ENCODE data around the gene BSN. TPM values are rescaled to one million over a fixed set of nuclear protein-coding genes. Genes with fewer than 3 reads are reported as not detected.

Gene BSN
- total and polyA plus RNA-seq, 8 donors = 0.26 to 1.1 (median 0.84) TPM

- intact Hi-C loops (cut with DNase I) = no loop called here
- Histone ChIP-seq H3K4me3 (no peak overlapping the region), H3K27me3 (no peaks in the 10 kb centered on the region), H3K4me1 (no peaks in the 10 kb centered on the region), H3K36me3 (no peaks in the 10 kb centered on the region), H3K9me3 (no peaks in the 10 kb centered on the region), H3K27ac (no peak overlapping the region)
- ATAC-seq (no peak), DNase-seq (no peak)
- TF ChIP-seq, protein P1, sequence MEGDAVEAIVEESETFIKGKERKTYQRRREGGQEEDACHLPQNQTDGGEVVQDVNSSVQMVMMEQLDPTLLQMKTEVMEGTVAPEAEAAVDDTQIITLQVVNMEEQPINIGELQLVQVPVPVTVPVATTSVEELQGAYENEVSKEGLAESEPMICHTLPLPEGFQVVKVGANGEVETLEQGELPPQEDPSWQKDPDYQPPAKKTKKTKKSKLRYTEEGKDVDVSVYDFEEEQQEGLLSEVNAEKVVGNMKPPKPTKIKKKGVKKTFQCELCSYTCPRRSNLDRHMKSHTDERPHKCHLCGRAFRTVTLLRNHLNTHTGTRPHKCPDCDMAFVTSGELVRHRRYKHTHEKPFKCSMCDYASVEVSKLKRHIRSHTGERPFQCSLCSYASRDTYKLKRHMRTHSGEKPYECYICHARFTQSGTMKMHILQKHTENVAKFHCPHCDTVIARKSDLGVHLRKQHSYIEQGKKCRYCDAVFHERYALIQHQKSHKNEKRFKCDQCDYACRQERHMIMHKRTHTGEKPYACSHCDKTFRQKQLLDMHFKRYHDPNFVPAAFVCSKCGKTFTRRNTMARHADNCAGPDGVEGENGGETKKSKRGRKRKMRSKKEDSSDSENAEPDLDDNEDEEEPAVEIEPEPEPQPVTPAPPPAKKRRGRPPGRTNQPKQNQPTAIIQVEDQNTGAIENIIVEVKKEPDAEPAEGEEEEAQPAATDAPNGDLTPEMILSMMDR (IDR thresholded peaks at IDR 0.05) = no peak
Observed at GRCh38 chr3:49630784-49631183, 76.5 kb downstream of the BSN start.

- TF ChIP-seq, protein P1 (IDR thresholded peaks at IDR 0.05) = no peak
- DNase-seq (no peak), ATAC-seq (no peak)
- Histone ChIP-seq H3K27ac (no peak overlapping the region), H3K27me3 (no peaks in the 10 kb centered on the region), H3K4me1 (no peaks in the 10 kb centered on the region), H3K4me3 (no peak overlapping the region), H3K36me3 (no peaks in the 10 kb centered on the region), H3K9me3 (no peaks in the 10 kb centered on the region)
- intact Hi-C loops (cut with DNase I) = no loop called here
Observed at GRCh38 chr3:49634736-49635135, 80.5 kb downstream of the BSN start.

- H3K9me3 ChIP-seq = no peaks in the 10 kb centered on the region
- no peaks in the 10 kb centered on the region for H3K4me1 ChIP-seq
- no peak for DNase-seq
- no peak for ATAC-seq
- H3K27ac ChIP-seq = no peak overlapping the region
- H3K4me3 ChIP-seq = no peak overlapping the region
- H3K27me3 ChIP-seq = no peaks in the 10 kb centered on the region
- no peaks in the 10 kb centered on the region for H3K36me3 ChIP-seq
- TF ChIP-seq, protein P1 (IDR thresholded peaks at IDR 0.05) = no peak
- intact Hi-C loops (cut with DNase I) = no loop called here
Observed at GRCh38 chr3:49636883-49637609, 82.8 kb downstream of the BSN start.

DNA sequence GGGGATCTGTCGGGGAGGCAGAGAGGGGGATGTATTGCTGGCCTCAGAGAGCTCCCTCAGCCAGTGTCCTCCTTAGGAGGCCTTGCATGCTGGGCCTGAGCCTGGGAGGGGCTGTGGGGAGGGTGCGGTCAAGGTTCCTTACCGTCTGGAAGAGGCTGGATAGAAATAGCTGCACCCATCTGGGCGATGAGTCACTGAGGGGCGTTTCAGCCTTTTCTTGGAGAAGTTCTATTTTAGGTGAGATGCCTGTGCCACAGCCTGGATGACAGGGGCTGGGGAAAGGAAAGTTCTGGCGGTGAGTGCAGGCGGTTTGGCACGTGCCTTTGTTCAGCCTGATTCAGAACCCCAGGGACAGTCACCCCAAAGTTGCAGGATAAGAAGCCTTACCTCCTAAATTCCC, 84.2 kb downstream of the BSN start:
- Histone ChIP-seq H3K27me3 (no peaks in the 10 kb centered on the region), H3K4me1 (no peaks in the 10 kb centered on the region), H3K9me3 (no peaks in the 10 kb centered on the region), H3K4me3 (no peak overlapping the region), H3K27ac (no peak overlapping the region), H3K36me3 (no peaks in the 10 kb centered on the region)
- intact Hi-C loops (cut with DNase I) = no loop called here
- ATAC-seq = peak; percentile 56
- DNase-seq = no peak
- TF ChIP-seq, protein P1 (IDR thresholded peaks at IDR 0.05) = no peak

- Histone ChIP-seq H3K9me3 (no peaks in the 10 kb centered on the region), H3K27ac (no peak overlapping the region), H3K27me3 (no peaks in the 10 kb centered on the region), H3K4me1 (no peaks in the 10 kb centered on the region), H3K4me3 (no peak overlapping the region), H3K36me3 (no peaks in the 10 kb centered on the region)
- TF ChIP-seq, protein P1 (IDR thresholded peaks at IDR 0.05) = no peak
- intact Hi-C loops (cut with DNase I) = no loop called here
- no peak for DNase-seq
- ATAC-seq = no peak
Observed at GRCh38 chr3:49639551-49639950, 85.3 kb downstream of the BSN start.
